NCI-H128 (cell line): Measurements from ENCODE around the gene MAGI2.
"Not testable (repeated sequence)": the region's sequence is repeated elsewhere in the genome, so short reads cannot be mapped to it uniquely, and the experiment has no call there.

ENCODE experiments used
- DNase-seq: peaks from one replicate; lab custom pipeline; 2025; ENCODE audit not compliant: unreplicated experiment; lab: John Stamatoyannopoulos, UW

MAGI2 gene

DNA sequence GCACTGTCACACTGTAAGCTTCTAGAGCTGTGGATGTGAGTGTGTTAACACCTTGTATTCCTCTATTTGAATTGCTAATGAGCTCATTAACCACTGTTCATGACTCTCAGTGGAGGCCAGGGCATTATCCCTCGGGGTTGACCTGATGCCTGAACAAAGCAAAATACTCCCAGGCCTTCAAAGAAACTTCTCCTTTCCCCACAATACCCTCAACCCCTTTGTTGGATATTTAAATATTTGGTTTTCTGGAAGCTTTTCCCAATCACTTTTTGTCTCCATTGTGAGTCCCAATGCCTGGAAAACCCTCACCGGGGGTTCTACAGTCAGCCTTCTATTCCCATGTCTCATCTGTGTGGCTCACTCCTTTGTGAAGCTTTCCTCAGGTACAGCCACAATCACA lies 874.8 kb downstream of the MAGI2 start:
- DNase-seq, result no peak

DNA sequence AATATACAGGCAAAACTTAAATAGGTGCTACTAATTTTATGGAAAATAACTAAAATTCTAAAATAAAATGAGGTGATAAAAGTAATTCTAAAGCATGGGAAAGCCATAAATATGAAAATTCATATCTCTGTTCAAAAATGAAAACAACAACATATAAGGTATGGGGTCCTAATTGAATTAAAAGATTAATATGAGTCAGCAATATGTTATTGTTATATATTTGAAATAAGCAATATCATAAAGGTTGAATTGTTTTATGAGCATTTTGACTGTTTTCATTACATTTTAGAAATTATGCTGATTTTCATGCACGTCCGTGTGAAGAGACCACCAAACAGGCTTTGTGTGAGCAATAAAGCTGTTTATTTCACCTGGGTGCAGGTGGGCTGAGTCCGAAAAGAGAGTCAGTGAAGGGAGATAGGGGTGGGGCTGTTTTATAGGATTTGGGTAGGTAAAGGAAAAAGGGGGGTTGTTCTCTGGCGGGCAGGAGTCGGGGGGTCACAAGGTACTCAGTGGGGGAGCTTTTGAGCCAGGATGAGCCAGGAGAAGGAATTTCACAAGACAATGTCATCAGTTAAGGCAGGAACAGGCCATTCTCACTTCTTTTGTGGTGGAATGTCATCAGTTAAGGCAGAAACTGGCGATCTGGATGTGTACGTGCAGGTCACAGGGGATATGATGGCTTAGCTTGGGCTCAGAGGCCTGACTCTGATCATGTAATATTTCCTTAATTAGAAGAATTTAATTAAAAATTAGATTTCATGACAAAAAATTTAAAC lies 876.1 kb downstream of the MAGI2 start:
- DNase-seq, result not testable (repeated sequence)

DNA sequence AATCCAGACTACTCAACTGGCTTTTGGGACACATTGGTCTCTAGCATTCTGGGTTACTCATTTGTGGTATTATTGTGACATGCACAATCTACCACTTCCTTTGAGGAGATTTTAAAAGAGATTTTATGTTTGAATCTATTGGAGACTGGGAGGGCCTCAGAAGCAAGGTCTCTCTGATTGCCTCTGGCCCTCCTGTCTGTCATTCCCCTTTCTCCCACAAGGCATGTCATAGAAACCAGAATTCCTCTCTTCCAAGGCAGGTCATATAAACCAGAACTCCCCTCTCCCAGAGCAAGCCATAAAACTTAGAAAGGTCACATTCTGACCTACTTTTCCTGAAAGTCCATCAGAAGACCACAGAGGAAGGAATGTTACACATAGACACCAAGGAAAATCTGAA lies 877.2 kb downstream of the MAGI2 start:
- no peak for DNase-seq

DNA sequence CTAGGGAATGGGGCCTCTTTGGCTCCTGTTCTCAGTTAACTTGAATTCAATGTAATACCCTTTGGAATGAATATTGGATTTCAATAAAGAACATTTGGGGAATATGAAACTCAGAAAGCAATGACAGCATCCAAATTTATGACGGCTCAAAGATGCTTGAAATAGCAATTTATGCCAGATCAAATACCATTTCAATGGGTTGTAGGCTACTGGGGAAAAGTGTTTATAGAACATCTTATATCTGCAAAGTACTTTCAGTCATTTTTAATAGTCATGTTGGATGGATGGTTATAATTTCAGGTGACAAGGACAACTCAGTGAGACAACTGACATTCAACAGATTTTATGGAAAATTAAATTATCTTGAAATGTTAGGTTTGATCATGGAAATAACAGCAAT lies 882.2 kb downstream of the MAGI2 start:
- no peak for DNase-seq

DNA sequence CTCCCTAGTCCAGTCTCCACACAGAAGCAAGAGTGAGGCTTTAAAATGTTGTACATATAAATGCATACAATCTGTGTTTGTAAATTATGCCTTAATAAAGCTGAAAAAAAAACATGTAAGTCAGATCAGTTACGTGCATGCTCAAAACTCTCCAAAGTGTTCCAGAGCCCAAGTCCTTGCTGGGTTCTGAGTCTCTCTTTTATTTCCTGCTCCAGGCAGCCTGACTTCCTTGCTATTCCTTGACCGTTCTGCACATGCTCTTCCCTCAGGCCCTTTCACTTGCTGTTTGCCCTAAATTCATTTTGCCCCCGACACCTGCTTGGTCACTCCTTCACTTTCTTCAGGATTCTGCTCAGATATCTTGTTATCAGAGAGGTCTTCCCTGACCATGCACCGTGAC lies 884.8 kb downstream of the MAGI2 start:
- DNase-seq, result no peak

DNA sequence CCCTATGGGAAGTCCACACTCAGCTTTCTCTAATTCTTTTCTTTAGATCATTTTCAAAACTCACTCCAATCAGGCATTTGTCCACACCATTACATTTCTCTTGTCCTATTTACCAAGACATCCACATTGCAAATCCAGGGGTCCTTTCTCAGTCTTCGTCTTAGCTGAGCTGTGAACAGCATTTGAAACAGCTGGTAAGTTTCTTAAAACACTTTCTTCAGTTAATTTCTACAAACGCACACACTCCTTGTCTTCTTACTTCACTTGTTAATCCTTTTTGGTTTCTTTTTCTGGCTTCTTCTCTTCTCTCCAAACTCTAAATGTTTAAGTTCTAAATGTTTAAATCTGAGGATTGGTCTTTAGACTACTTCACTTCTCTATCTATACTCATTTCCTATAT lies 885.6 kb downstream of the MAGI2 start:
- no peak for DNase-seq

DNA sequence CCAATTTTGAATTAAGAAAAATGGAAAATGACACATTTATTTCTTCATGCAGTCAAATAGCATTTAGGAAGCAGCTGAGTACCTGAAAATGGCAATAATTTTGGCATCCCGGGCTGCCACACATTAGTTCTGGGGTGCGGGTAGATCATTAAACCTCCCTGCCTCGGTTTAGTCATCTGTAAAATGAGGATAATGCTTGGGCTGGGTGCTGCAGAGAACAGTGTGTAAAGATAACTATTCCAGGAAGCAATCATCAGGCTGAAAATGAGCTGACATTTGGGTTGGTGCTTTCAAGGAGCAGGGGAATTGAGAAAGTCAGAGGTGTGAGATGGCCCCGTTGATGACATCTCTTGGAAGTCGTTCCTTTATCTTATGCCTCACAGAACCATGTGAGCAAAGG lies 887.7 kb downstream of the MAGI2 start:
- no peak for DNase-seq

DNA sequence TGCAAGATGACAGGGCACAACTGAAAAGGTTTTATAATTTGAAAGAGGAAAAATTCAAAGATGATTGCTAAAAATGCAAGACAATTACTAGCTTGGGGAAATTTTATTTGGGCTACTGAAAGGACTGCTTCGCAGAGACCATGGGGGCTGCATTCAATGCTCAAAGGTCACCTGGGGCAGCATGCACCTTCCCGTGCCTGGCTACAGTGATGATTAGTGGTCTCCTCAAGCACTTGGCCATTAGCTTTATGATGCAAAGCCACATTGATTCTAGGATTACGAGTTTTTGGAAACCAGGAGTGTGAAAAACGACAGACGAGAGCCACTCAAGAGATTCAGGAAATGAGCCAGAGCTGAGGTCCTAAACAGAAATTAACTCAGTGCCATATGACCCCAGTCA lies 890.3 kb downstream of the MAGI2 start:
- DNase-seq, result no peak

DNA sequence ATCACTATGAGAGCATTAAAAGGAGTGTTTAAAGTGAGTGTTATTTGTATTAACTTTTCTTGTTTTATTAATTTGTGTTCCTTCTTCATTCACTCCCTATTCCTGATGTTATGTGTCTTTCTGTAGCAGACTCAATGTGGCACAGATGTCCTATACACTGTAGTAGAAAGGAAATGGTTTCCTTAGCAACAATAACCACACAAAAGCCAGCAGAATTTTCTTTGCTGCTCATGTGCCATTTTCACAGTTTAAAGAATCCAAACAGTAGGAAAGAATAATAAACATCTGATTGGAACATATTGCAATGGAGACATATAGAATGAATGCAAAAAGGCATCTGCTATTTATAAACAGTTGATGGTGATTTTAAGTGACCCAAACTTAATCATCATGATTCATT lies 891.3 kb downstream of the MAGI2 start:
- no peak for DNase-seq

DNA sequence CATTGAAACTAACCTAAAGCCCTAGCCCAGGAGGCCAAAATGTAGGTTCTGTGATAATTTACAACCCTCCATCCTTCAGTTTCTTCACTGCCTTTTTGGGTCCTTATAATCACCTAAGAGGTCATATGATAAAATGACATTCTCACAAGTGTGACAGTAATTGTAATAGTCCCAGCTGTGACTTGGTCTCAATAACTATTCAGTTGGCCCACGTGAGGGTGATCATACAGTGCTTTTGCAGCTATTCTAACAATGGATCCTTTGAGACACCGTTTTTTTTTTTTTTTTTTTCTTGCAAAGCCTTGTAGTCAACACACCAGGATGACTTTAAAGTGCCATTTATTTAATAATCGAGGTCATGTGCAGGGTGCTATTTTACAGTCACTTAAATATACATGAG lies 894.9 kb downstream of the MAGI2 start:
- no peak for DNase-seq

DNA sequence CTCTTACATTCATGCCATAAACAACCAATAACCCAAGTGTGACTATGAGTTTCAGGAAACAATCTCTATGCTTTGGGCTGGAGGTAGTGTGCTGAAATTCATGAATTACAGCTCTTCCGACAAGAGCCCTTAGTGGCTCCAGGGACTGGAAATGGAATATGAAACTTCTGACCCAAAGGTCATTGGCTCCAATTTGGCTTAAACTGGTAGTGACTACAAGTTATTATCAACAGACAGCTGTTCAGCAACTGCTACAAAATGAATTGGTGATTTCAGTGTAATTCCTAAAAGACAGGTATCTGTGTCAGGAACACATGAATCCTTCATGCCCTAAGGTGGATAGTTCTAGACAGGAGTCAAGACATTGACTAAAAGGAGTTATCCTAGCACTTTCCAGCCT lies 909.5 kb downstream of the MAGI2 start:
- no peak for DNase-seq

DNA sequence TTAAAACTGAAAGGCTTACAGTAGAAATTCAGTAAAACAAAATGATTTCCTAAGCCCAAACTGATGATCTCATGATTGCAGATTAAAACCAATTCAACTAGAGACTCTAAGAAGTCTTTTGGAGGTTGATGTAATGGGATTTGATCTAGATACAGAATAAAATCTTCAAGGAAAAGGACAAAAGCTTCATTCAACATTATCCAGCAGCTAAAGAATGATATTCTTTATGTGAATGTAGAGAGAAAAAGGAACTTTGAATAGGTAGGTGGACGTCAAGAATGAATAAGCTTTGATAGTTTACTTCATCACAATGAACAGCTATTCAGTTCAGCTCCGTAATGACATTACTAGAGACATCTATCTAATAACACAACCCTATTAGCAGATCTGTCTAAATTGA lies 910.5 kb downstream of the MAGI2 start:
- DNase-seq, result no peak

DNA sequence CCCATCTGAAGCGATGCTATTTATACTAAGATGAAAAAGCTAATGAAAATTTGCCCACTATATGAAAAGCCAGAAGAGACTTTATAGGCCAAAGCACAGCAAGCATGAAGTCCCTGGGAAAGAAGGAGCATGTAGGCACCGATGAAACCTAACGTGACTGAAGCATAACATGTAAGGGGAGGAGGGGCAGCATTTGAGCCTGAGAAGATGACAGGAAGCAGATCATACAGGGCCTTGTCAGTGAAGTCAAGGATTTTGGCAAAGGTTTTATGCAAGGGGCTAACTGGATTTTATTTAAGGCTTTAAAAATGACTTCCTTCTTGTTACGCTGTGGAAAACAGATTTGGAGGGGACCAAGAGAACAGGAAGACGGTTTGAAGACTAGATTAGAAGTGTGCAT lies 910.9 kb downstream of the MAGI2 start:
- DNase-seq, result no peak

DNA sequence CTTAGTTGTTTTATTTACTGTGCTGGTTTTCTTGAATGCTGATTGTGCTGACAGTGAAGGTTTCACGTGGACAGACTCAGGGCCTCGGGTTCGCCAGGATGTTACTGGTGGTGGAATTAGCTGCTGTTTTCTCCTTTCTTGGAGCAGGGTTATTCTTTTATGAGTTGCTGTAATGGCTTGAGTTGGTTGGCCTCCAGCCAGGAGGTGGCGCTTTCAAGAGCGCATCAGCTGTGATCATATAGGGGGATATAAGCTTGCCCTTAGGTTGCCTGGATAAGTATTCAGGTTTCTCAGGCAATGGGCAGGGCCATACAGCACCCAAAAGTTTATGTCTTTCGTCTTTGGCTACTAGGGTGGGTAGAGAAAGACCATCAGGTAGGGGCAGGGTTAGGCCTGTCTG lies 913.6 kb downstream of the MAGI2 start:
- DNase-seq, result no peak

DNA sequence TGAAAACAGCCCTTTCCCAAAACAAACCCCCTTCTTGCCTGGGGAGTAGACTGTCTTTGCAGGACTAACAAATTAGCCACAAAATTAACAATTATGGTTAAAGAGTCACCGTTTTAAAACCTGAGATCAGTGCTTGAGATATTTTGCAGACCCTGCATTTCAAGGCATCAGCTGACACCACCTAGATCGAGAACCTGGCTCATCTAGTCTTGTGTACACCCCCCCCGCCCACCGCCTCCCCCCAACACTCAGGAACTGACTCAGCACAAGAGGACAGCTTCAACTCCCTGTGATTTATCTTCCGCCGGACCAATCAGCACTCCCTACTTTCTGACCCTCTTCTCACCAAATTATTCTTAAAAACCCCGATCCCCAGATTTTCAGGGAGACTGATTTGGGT lies 917.8 kb downstream of the MAGI2 start:
- DNase-seq, result no peak

DNA sequence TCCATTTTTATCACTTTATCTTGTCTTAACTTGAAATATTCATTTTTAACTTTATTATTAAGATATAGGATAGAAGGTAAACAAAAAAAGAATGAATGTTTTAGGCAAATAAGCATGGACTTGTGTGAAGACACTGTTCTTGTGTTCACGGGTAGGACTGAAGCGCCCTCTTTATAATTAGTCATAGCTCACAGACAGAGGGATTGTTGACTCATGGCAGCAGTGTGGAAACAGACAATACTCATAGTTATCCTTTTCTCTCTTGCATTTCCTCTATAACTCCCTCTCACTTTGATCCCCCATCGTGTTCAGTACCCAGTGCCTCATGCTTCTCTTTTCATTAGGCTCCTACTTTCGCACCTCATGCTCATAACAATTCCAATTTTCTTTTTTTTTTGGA lies 923.1 kb downstream of the MAGI2 start:
- no peak for DNase-seq

DNA sequence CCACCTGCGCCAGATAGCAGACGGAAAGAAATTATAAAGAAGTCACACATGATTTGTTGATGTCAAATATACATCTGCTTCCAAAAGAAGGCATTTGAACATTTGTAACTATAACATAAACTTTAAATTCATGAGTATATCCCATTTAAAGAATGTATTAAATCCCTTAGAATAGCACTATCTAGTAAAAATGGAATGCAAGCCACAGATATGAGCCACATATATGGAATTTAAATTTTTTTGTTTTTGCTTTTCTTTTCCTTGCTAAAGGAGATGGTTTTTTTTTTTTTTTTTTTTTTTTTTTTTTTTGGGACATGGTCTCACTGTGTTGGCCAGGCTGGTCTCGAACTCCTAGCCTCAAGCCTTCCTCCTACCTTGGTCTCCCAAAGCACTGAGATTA lies 924.1 kb downstream of the MAGI2 start:
- no peak for DNase-seq

DNA sequence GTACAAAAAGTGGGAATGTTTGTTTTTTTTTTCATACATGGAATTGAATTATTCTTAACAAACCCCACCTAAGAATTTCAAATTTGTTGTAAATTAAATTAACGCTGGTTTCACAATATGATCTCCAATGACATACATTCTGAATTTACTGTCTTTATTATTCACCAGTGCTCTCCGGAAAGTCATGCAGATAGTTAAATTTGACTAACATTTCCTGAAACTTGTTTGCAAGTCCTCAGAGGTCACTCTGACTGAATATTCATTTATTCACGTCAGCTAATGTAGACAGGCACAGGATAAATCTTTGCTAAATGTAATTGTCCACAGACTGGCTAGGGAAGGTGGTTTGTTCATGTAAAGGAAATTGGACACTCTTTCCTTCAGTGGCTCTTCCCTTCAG lies 924.5 kb downstream of the MAGI2 start:
- DNase-seq, result no peak

DNA sequence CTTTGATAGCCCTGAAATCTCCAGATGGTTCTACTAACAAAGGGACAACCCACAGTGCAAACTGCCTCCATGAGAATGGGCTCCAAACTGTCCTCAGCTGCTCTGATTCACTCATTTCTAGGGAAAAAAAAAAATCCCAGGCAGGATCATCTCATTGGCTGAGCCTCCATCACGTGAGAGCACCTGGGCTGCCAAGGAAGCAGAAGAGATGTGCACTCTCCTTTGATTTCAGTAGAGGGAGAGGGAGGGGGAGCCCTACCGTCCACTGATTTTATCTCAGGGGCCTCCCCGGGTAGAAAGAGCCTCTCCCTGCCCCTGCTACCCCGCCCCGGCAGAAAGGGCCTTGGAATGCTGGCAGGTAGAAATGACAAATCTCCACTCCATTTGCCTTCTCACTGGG lies 929.5 kb downstream of the MAGI2 start:
- DNase-seq, result no peak

DNA sequence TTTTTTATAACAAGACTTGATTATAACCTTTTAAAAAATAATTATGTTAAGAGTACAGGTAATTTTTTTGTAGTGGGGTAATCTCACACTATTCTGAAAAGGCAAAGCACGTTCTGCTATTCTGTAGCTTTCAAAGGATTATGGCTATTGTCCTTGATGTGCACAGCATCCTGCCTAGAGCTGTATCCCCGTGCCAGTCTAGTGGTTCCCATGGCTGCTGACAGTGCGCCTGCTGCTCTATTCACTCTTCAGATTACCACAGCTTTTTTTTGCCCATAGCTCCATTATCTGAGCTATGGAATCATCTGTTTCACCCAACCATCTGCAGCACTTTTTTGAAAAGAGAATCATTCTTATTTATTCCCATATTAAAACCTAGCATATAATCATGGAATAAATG lies 931.5 kb downstream of the MAGI2 start:
- DNase-seq, result no peak

DNA sequence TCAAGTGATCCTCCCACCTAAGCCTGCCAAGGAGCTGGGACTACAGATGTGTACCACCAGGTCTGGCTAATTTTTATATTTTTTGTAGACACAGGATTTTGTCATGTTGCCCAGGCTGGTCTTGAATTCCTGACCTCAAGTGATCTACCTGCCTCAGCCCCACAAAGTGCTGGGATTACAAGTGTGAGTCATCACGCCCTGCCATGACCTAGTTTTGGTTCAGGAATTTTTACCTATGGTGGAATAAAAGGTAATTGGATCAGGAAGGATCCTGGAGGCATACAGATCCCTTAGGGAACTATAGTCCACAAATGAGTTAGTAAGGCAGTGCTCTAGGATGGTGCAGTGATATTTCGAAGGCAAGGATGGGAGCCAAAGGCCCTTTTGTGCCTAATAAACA lies 937.0 kb downstream of the MAGI2 start:
- no peak for DNase-seq

DNA sequence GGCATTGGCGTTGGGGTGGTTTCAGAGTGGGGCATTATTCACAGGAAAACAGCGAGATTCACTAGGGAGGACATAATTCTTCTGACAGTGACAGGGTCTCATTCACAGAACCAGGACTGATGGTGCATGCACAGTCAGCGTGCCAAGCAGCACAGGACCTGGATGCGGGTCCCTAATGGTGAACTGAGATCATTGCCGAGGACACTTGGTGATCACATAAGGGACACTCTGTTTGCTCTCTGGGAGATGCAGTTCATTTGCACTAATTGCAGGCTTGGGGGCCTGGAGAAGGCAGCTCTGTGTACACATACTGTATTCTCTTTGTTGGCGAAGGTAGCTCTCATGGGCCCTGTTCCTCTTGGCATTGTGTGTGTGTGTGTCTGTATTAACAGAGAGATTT lies 938.8 kb downstream of the MAGI2 start:
- no peak for DNase-seq

DNA sequence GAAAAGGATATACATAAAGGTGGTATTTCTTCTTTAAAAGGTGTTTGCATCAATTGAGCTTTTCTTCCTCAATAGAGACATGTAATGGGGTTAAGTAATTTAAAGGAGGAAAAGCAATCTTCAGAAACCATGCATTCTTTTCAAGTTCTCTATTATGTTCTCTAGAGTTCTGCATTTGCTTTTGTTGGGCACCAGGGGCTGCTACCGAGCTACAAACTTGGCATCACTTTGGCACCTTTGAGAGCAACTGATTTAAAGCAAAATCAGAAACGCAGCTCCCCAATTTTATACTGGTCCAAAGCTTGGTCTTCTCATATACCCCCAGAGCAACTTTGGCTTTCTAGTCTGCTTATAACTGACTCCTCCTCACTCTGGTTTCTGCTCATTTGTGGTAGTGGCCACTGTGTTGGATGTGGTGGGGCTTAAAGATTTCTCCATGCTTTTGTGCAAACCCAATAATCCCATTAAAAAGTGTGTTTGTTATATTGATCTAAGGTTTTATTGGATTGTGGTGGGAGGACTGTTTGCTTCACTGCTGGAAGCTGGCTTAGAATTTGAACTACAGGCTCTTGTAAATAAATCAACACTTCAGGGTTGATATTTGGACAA lies 942.8 kb downstream of the MAGI2 start:
- no peak for DNase-seq
